Smooth muscle cell (in vitro differentiated cells): ENCODE measurements around the gene ZDHHC3. TPM values are rescaled to one million over a fixed set of nuclear protein-coding genes. Genes with fewer than 3 reads are reported as not detected.

ENCODE experiments used
- DNase-seq: peaks from one replicate; lab custom pipeline; 2025; ENCODE audit not compliant: unreplicated experiment; lab: John Stamatoyannopoulos, UW
- H2AFZ ChIP-seq: fragments of 200-600 bp; sonication (generic); 2 replicates; pipeline ENCODE4 v1.6.0; 2016; ENCODE audit warnings: antibody characterized with exemption, low read depth, mild to moderate bottlenecking
- H3F3A ChIP-seq: fragments of 200-600 bp; sonication (generic); 2 replicates; pipeline ENCODE4 v1.6.0; 2017; ENCODE audit warnings: antibody characterized with exemption, low read depth
- H3K27ac ChIP-seq: fragments of 200-600 bp; sonication (generic); 2 replicates; pipeline ENCODE4 v1.5.1; 2016; ENCODE audit warnings: low read depth, mild to moderate bottlenecking
- H3K27me3 ChIP-seq: fragments of 200-600 bp; sonication (generic); 2 replicates; pipeline ENCODE4 v1.6.1; 2016; ENCODE audit warnings: low read depth, mild to moderate bottlenecking
- H3K36me3 ChIP-seq: fragments of 200-600 bp; sonication (generic); 2 replicates; pipeline ENCODE4 v1.5.1; 2016; ENCODE audit warnings: low read depth
- H3K4me1 ChIP-seq: fragments of 200-600 bp; sonication (generic); 2 replicates; pipeline ENCODE4 v1.5.1; 2016; ENCODE audit warnings: low read depth
- H3K4me2 ChIP-seq: fragments of 200-600 bp; sonication (generic); 2 replicates; pipeline ENCODE4 v1.6.0; 2016; ENCODE audit warnings: mild to moderate bottlenecking
- H3K4me3 ChIP-seq: fragments of 200-600 bp; sonication (generic); 2 replicates; pipeline ENCODE4 v1.5.1; 2016; ENCODE audit warnings: mild to moderate bottlenecking
- H3K79me2 ChIP-seq: fragments of 200-600 bp; sonication (generic); 2 replicates; pipeline ENCODE4 v1.6.0; 2016; ENCODE audit warnings: low read depth, mild to moderate bottlenecking
- H3K9ac ChIP-seq: fragments of 200-600 bp; sonication (generic); 2 replicates; pipeline ENCODE4 v1.6.0; 2016; ENCODE audit warnings: low read depth
- H3K9me3 ChIP-seq: fragments of 200-600 bp; sonication (generic); replicated peaks from 2 replicates; pipeline ENCODE4 v1.5.1; 2016; ENCODE audit warnings: low read depth
- H4K20me1 ChIP-seq: fragments of 200-600 bp; sonication (generic); 2 replicates; pipeline ENCODE4 v1.6.0; 2016; ENCODE audit warnings: low read depth
- WGBS: methylation state at CpG from one replicate; pipeline ENCODE4 v1.1.7; 2016; ENCODE audit warnings: low lambda C conversion rate; 5-methylcytosine and 5-hydroxymethylcytosine counted together
- polyA plus RNA-seq: library from polyadenylated mRNA; unstranded; fragments of >200 nt; fragmentation: Nextera tagmentation; extraction: Ambion mirVana; gene quantifications from 2 replicates; pipeline ENCODE4 v1.2.1, GENCODE V29; 2016
- total RNA-seq: library from RNA; depleted of rRNA; stranded (reverse); fragments of >200 nt; gene quantifications from 2 replicates; pipeline ENCODE4 v1.2.3, GENCODE V29; 2014
- TF ChIP-seq, protein P1 (sequence below): fragments of 200-600 bp; sonication (generic); IDR thresholded peaks from 2 replicates; pipeline ENCODE4 v1.5.1; 2017; ENCODE audit warnings: borderline replicate concordance, mild to moderate bottlenecking, antibody characterized with exemption; ENCODE audit not compliant: insufficient read depth, poor library complexity, severe bottlenecking

The ZDHHC3 gene
- total and polyA plus RNA-seq, 2 experiments from 2014 or later: 40.5 to 63.7 TPM

DNA sequence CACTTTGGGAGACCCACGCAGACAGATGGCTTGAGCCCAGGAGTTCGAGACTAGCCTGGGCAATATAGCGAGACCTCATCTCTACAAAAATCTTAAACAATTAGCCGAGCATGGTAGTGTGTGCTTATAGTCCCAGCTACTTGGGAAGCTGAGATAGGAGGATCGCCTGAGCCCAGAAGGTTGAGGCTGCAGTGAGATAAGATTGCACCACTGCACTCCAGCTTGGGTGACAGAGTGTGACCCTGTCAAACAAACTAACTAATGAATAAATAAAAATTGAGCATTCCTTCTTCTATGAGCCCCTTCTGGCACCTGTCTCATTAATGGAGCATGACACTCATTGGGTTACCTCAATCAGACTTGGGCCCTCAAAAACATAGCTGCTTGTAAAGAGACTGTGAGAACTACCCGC lies 7.5 kb downstream of the ZDHHC3 start:
- peaks cover 3% of the 10 kb centered on the region for H3F3A ChIP-seq
- H3K36me3 ChIP-seq: no peaks in the 10 kb centered on the region
- TF ChIP-seq, protein P1, sequence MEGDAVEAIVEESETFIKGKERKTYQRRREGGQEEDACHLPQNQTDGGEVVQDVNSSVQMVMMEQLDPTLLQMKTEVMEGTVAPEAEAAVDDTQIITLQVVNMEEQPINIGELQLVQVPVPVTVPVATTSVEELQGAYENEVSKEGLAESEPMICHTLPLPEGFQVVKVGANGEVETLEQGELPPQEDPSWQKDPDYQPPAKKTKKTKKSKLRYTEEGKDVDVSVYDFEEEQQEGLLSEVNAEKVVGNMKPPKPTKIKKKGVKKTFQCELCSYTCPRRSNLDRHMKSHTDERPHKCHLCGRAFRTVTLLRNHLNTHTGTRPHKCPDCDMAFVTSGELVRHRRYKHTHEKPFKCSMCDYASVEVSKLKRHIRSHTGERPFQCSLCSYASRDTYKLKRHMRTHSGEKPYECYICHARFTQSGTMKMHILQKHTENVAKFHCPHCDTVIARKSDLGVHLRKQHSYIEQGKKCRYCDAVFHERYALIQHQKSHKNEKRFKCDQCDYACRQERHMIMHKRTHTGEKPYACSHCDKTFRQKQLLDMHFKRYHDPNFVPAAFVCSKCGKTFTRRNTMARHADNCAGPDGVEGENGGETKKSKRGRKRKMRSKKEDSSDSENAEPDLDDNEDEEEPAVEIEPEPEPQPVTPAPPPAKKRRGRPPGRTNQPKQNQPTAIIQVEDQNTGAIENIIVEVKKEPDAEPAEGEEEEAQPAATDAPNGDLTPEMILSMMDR: no peak
- H4K20me1 ChIP-seq: peaks cover 76% of the 10 kb centered on the region
- no peaks in the 10 kb centered on the region for H3K9me3 ChIP-seq
- DNase-seq: no peak
- H3K9ac ChIP-seq: no peak overlapping the region
- no peak overlapping the region for H3K4me2 ChIP-seq
- H3K27me3 ChIP-seq: no peaks in the 10 kb centered on the region
- no peak overlapping the region for H2AFZ ChIP-seq
- H3K27ac ChIP-seq: no peak overlapping the region
- 89% methylated on average over 6 of the region's 6 CpGs for WGBS
- no peaks in the 10 kb centered on the region for H3K4me1 ChIP-seq
- peaks cover 42% of the 10 kb centered on the region for H3K79me2 ChIP-seq
- H3K4me3 ChIP-seq: no peak overlapping the region

DNA sequence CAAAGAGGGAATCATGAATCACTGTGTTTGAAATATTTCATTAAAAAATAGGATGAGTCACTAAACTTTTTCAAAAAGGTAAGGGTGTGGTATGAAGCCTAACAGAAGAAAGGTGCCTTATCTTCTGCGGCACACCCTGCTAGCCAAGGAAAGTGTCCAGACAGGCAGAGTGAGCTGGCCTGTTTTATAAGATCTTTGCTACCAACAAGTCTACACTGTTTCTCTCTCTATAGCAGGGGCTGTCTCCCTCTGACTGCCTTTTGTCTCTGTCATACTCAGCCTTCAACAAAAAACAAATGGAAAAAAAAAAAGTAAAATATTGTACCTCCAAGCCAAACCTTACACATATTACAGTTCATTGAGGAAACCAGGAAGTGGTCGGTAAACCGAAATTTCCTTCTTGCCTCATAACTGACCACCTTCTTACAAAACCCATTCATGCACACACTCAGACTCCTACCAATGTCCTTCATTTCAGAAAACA lies 9.1 kb downstream of the ZDHHC3 start:
- Histone ChIP-seq H3K27me3 (no peaks in the 10 kb centered on the region), H3K27ac (peak overlapping the region; percentile 71), H3K79me2 (peaks cover 31% of the 10 kb centered on the region), H3K4me2 (no peak overlapping the region), H3K4me1 (no peaks in the 10 kb centered on the region), H3K9me3 (no peaks in the 10 kb centered on the region), H3K36me3 (no peaks in the 10 kb centered on the region), H3K4me3 (no peak overlapping the region), H3F3A (peaks cover 3% of the 10 kb centered on the region), H3K9ac (peak overlapping the region; percentile 1), H2AFZ (no peak overlapping the region), H4K20me1 (peaks cover 79% of the 10 kb centered on the region)
- WGBS: 81% methylated on average over 3 of the region's 3 CpGs
- no peak for DNase-seq
- TF ChIP-seq, protein P1: no peak

DNA sequence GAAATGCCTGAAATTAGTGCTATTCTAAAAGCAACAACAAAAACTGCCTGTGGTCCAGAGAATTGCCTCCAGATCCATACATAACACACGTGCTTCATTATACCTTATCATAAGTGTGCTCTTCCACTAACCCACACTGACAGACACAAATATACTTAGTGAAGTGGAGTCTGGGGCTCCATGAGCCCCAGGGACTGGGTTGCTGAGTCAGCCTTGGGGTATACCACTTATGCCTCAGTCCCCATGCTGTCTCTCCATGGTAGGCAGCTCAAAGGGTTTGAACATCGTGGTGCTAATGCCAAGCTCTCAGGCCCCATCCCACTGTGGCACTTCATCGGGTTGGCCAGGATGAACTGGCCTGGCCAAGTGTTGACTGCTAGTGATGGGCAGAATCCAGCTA lies 10.8 kb downstream of the ZDHHC3 start:
- Histone ChIP-seq H3K9me3 (no peaks in the 10 kb centered on the region), H3K36me3 (no peaks in the 10 kb centered on the region), H2AFZ (no peak overlapping the region), H3K4me3 (no peak overlapping the region), H3K4me1 (no peaks in the 10 kb centered on the region), H3F3A (no peaks in the 10 kb centered on the region), H3K9ac (no peak overlapping the region), H4K20me1 (peaks cover 81% of the 10 kb centered on the region), H3K27me3 (no peaks in the 10 kb centered on the region), H3K79me2 (peaks cover 28% of the 10 kb centered on the region), H3K4me2 (no peak overlapping the region), H3K27ac (no peak overlapping the region)
- WGBS: 86% methylated on average over 3 of the region's 3 CpGs
- TF ChIP-seq, protein P1: no peak
- DNase-seq: no peak
